ENCODE results near the gene DUSP16. TPM values are rescaled to one million over a fixed set of nuclear protein-coding genes. Genes with fewer than 3 reads are reported as not detected.
"Not testable (repeated sequence)": the region's sequence is repeated elsewhere in the genome, so short reads cannot be mapped to it uniquely, and the experiment has no call there.

DUSP16 gene
- total RNA-seq, 1 experiment from 2014 or later = 4.4 TPM

GRCh38 chr12:12598864-12599263 lies 36.2 kb upstream of the DUSP16 start:
- CTCF ChIA-PET = no interaction called here
- H3F3A ChIP-seq (ENCODE audit: low read length, unreplicated experiment) = no peaks in the 10 kb centered on the region
- H3K27ac ChIP-seq (ENCODE audit: low read length) = peak overlapping the region; percentile 68
- BruUV-seq (replicated peaks) = no TSS peak
- no peaks in the 10 kb centered on the region for H4K20me1 ChIP-seq (ENCODE audit: low read length)
- TF ChIP-seq EZH2 (IDR thresholded peaks at IDR 0.05; ENCODE audit: low read length, unreplicated experiment) (no peak), EZH2phosphoT487 (IDR thresholded peaks at IDR 0.05; ENCODE audit: borderline replicate concordance, low read length) (no peak), CTCF (conservative IDR thresholded peaks at IDR 0.05; ENCODE audit: low read depth, low read length) (no peak)
- no peaks in the 10 kb centered on the region for H3K9me3 ChIP-seq (ENCODE audit: low read length)
- H3K9me2 ChIP-seq (replicated peaks; ENCODE audit: low read length) = no peaks in the 10 kb centered on the region
- DNase-seq (no peak), ATAC-seq (no peak)
- H3K4me3 ChIP-seq (ENCODE audit: low read length) = no peak overlapping the region
- H3K4me1 ChIP-seq (ENCODE audit: insufficient read depth, low read length) = peaks cover 18% of the 10 kb centered on the region
- intact Hi-C loops (cut with micrococcal nuclease) = no loop called here
- POLR2A ChIA-PET (ENCODE audit: unreplicated experiment) = no interaction called here
- H3K27me3 ChIP-seq (ENCODE audit: low read length) = no peaks in the 10 kb centered on the region
- H3K9ac ChIP-seq (ENCODE audit: low read length) = no peak overlapping the region
- H3K4me2 ChIP-seq (ENCODE audit: low read length) = no peak overlapping the region
- H3K36me3 ChIP-seq (ENCODE audit: low read depth, low read length) = no peaks in the 10 kb centered on the region
- H3K79me2 ChIP-seq (ENCODE audit: low read length) = no peaks in the 10 kb centered on the region
- H2AFZ ChIP-seq (ENCODE audit: low read length) = no peak overlapping the region

- POLR2A ChIA-PET (ENCODE audit: unreplicated experiment); BruUV-seq (replicated peaks); H3K9me2 ChIP-seq (replicated peaks; ENCODE audit: low read length); H3K9ac ChIP-seq (ENCODE audit: low read length); H3K27ac ChIP-seq (ENCODE audit: low read length); intact Hi-C loops (cut with micrococcal nuclease); H3K27me3 ChIP-seq (ENCODE audit: low read length); ATAC-seq; H3K36me3 ChIP-seq (ENCODE audit: low read depth, low read length); H3K4me3 ChIP-seq (ENCODE audit: low read length); H3F3A ChIP-seq (ENCODE audit: low read length, unreplicated experiment); H3K4me2 ChIP-seq (ENCODE audit: low read length); CTCF ChIA-PET; H2AFZ ChIP-seq (ENCODE audit: low read length); H3K9me3 ChIP-seq (ENCODE audit: low read length); DNase-seq; H3K79me2 ChIP-seq (ENCODE audit: low read length); H4K20me1 ChIP-seq (ENCODE audit: low read length): not testable (repeated sequence)
- H3K4me1 ChIP-seq (ENCODE audit: insufficient read depth, low read length) = peaks cover 26% of the 10 kb centered on the region
Measured at GRCh38 chr12:12596598-12596997, 33.9 kb upstream of the DUSP16 start.

- H3K4me1 ChIP-seq (ENCODE audit: insufficient read depth, low read length) = peaks cover 26% of the 10 kb centered on the region
- intact Hi-C loops (cut with micrococcal nuclease) = not testable (repeated sequence)
Measured at GRCh38 chr12:12595929-12596328, 33.3 kb upstream of the DUSP16 start.

GRCh38 chr12:12592930-12593329 lies 30.3 kb upstream of the DUSP16 start:
- Histone ChIP-seq H3K27me3 (ENCODE audit: low read length) (no peaks in the 10 kb centered on the region), H4K20me1 (ENCODE audit: low read length) (no peaks in the 10 kb centered on the region), H3K36me3 (ENCODE audit: low read depth, low read length) (no peaks in the 10 kb centered on the region), H2AFZ (ENCODE audit: low read length) (peak overlapping the region; percentile 59), H3F3A (ENCODE audit: low read length, unreplicated experiment) (no peaks in the 10 kb centered on the region), H3K79me2 (ENCODE audit: low read length) (no peaks in the 10 kb centered on the region), H3K4me3 (ENCODE audit: low read length) (no peak overlapping the region), H3K4me1 (ENCODE audit: insufficient read depth, low read length) (peaks cover 17% of the 10 kb centered on the region), H3K4me2 (ENCODE audit: low read length) (peak overlapping the region; percentile 31; the same call in 1 of the 2 replicates), H3K9me3 (ENCODE audit: low read length) (no peaks in the 10 kb centered on the region), H3K9ac (ENCODE audit: low read length) (no peak overlapping the region), H3K9me2 (replicated peaks; ENCODE audit: low read length) (no peaks in the 10 kb centered on the region), H3K27ac (ENCODE audit: low read length) (peak overlapping the region; percentile 20; the same call in 1 of the 2 replicates)
- POLR2A ChIA-PET (ENCODE audit: unreplicated experiment) = no interaction called here
- peak; percentile 62 for DNase-seq
- no TSS peak for BruUV-seq (replicated peaks)
- TF ChIP-seq EZH2phosphoT487 (IDR thresholded peaks at IDR 0.05; ENCODE audit: borderline replicate concordance, low read length) (no peak), CTCF (conservative IDR thresholded peaks at IDR 0.05; ENCODE audit: low read depth, low read length) (no peak), EZH2 (IDR thresholded peaks at IDR 0.05; ENCODE audit: low read length, unreplicated experiment) (no peak)
- CTCF ChIA-PET = no interaction called here
- intact Hi-C loops (cut with micrococcal nuclease) = no loop called here
- peak; percentile 37; the same call in 1 of the 2 replicates for ATAC-seq

More at GRCh38 chr12:12595929-12596328, 33.3 kb upstream of the DUSP16 start:
- H3K79me2 ChIP-seq (ENCODE audit: low read length); H3K9ac ChIP-seq (ENCODE audit: low read length); BruUV-seq (replicated peaks); POLR2A ChIA-PET (ENCODE audit: unreplicated experiment); H3K9me2 ChIP-seq (replicated peaks; ENCODE audit: low read length); H2AFZ ChIP-seq (ENCODE audit: low read length); H3K9me3 ChIP-seq (ENCODE audit: low read length); H3K4me3 ChIP-seq (ENCODE audit: low read length); H3K27me3 ChIP-seq (ENCODE audit: low read length); ATAC-seq; H3K27ac ChIP-seq (ENCODE audit: low read length); H3K36me3 ChIP-seq (ENCODE audit: low read depth, low read length); H4K20me1 ChIP-seq (ENCODE audit: low read length); CTCF ChIA-PET; DNase-seq; H3F3A ChIP-seq (ENCODE audit: low read length, unreplicated experiment); H3K4me2 ChIP-seq (ENCODE audit: low read length): not testable (repeated sequence)

All from PC-3 (cell line).